SU-DHL-6 (cell line): ENCODE data around the gene APCDD1.

ENCODE experiments used
- H2AFZ ChIP-seq: fragments of 200-600 bp; sonication (generic); 2 replicates; pipeline ENCODE4 v1.6.1; 2014; ENCODE audit warnings: low read depth, mild to moderate bottlenecking, moderate library complexity, mixed read lengths, antibody characterized with exemption, low read length; ENCODE audit not compliant: severe bottlenecking
- H3F3A ChIP-seq: fragments of 200-600 bp; shearing (Covaris generic); 2 replicates; pipeline ENCODE4 v1.6.0; 2016; ENCODE audit warnings: antibody characterized with exemption, mild to moderate bottlenecking; ENCODE audit not compliant: insufficient read depth
- H3K27ac ChIP-seq: fragments of 200-600 bp; sonication (generic); 2 replicates; pipeline ENCODE4 v1.5.1; 2016; ENCODE audit warnings: low read depth, mild to moderate bottlenecking, low read length, moderate library complexity, mixed read lengths
- H3K27me3 ChIP-seq: fragments of 200-600 bp; sonication (generic), shearing (Covaris generic); 2 replicates; pipeline ENCODE4 v1.6.0; 2014; ENCODE audit warnings: mild to moderate bottlenecking, low read length
- H3K36me3 ChIP-seq: fragments of 200-600 bp; sonication (generic); 2 replicates; pipeline ENCODE4 v1.6.1; 2014; ENCODE audit warnings: mild to moderate bottlenecking, low read length, mixed read lengths
- H3K4me2 ChIP-seq: fragments of 300-600, 200-600 bp; shearing (Covaris generic), sonication (generic); 2 replicates; pipeline ENCODE4 v1.6.0; 2014; ENCODE audit warnings: low read length, low read depth, mild to moderate bottlenecking; ENCODE audit not compliant: poor library complexity, severe bottlenecking
- H3K4me3 ChIP-seq: fragments of 200-600 bp; sonication (generic); 2 replicates; pipeline ENCODE4 v1.5.1; 2014; ENCODE audit warnings: antibody characterized with exemption, low read length, mild to moderate bottlenecking, mixed read lengths; ENCODE audit not compliant: insufficient read depth, poor library complexity, severe bottlenecking
- H3K79me2 ChIP-seq: fragments of 200-600 bp; sonication (generic); 2 replicates; pipeline ENCODE4 v1.6.1; 2014; ENCODE audit warnings: mild to moderate bottlenecking, low read length, moderate library complexity; ENCODE audit not compliant: insufficient read depth
- H3K9ac ChIP-seq: fragments of 200-600 bp; sonication (generic); 2 replicates; pipeline ENCODE4 v1.7.0; 2014; ENCODE audit warnings: mild to moderate bottlenecking, low read length
- H3K9me2 ChIP-seq: fragments of 200-600 bp; sonication (generic); replicated peaks from 2 replicates; pipeline ENCODE4 v1.6.1; 2014; ENCODE audit warnings: low read length; ENCODE audit not compliant: insufficient read depth
- H3K9me3 ChIP-seq: fragments of 200-600 bp; sonication (generic); 2 replicates; pipeline ENCODE4 v1.6.1; 2014; ENCODE audit warnings: low read length, mixed read lengths; ENCODE audit not compliant: insufficient read depth
- H4K20me1 ChIP-seq: fragments of 200-600 bp; sonication (generic); 2 replicates; pipeline ENCODE4 v1.6.1; 2014; ENCODE audit warnings: low read depth, mild to moderate bottlenecking, antibody characterized with exemption, low read length, moderate library complexity, mixed read lengths
- CTCF ChIP-seq: fragments of 200-600 bp; sonication (generic); IDR thresholded peaks from one replicate; pipeline ENCODE4 v1.5.1; 2017; ENCODE audit warnings: antibody characterized with exemption, mild to moderate bottlenecking, low read length, moderate library complexity; ENCODE audit not compliant: insufficient read depth, poor library complexity, severe bottlenecking
- EZH2phosphoT487 ChIP-seq: fragments of 200-600 bp; sonication (generic), shearing (Covaris generic); conservative IDR thresholded peaks from 2 replicates; pipeline ENCODE4 v1.6.1; 2018; ENCODE audit warnings: mild to moderate bottlenecking, antibody characterized with exemption, low read length, moderate library complexity, mixed read lengths

Gene APCDD1

GRCh38 chr18:10461989-10462388, 7.6 kb downstream of the APCDD1 start:
- H3K9ac ChIP-seq: no peak overlapping the region

GRCh38 chr18:10462597-10462996, 8.2 kb downstream of the APCDD1 start:
- no peaks in the 10 kb centered on the region for H3F3A ChIP-seq
- no peaks in the 10 kb centered on the region for H3K27me3 ChIP-seq
- H3K9ac ChIP-seq: no peak overlapping the region
- H3K9me2 ChIP-seq: no peaks in the 10 kb centered on the region
- no peak overlapping the region for H3K4me3 ChIP-seq
- H3K27ac ChIP-seq: no peak overlapping the region
- H3K79me2 ChIP-seq: no peaks in the 10 kb centered on the region
- H3K4me2 ChIP-seq: no peak overlapping the region
- H2AFZ ChIP-seq: no peak overlapping the region
- TF ChIP-seq EZH2phosphoT487: no peak
- TF ChIP-seq CTCF: no peak
- no peaks in the 10 kb centered on the region for H4K20me1 ChIP-seq
- H3K36me3 ChIP-seq: no peaks in the 10 kb centered on the region
- H3K9me3 ChIP-seq: no peaks in the 10 kb centered on the region

More at GRCh38 chr18:10461989-10462388, 7.6 kb downstream of the APCDD1 start:
- Histone ChIP-seq H3K4me3 (no peak overlapping the region), H3K9me3 (no peaks in the 10 kb centered on the region), H3K9me2 (no peaks in the 10 kb centered on the region), H3K4me2 (no peak overlapping the region), H3K27me3 (no peaks in the 10 kb centered on the region), H4K20me1 (no peaks in the 10 kb centered on the region), H2AFZ (no peak overlapping the region), H3K36me3 (no peaks in the 10 kb centered on the region), H3K27ac (no peak overlapping the region), H3K79me2 (no peaks in the 10 kb centered on the region), H3F3A (no peaks in the 10 kb centered on the region)
- TF ChIP-seq EZH2phosphoT487 (no peak), CTCF (no peak)

- Histone ChIP-seq H3K9me2 (no peaks in the 10 kb centered on the region), H3K4me3 (no peak overlapping the region), H2AFZ (no peak overlapping the region), H3K4me2 (no peak overlapping the region), H3K9ac (no peak overlapping the region), H3K79me2 (no peaks in the 10 kb centered on the region), H3F3A (no peaks in the 10 kb centered on the region), H3K36me3 (no peaks in the 10 kb centered on the region), H3K27ac (no peak overlapping the region), H3K27me3 (no peaks in the 10 kb centered on the region), H4K20me1 (no peaks in the 10 kb centered on the region), H3K9me3 (no peaks in the 10 kb centered on the region)
- TF ChIP-seq EZH2phosphoT487 (no peak), CTCF (no peak)
Observed at GRCh38 chr18:10463096-10463495, 8.7 kb downstream of the APCDD1 start.
